Activated T-cell treated with anti-CD3 and anti-CD28 coated beads for 4 hours (primary cell): ENCODE measurements around the gene AGAP1.

Experiments used
- DNase-seq: peaks from one replicate; pipeline ENCODE4 v3.0.0-alpha.2; 2020

Gene AGAP1

GRCh38 chr2:235670974-235671787 is 177.3 kb downstream of the AGAP1 start:
- no peak for DNase-seq

- DNase-seq, result no peak
These were observed 178.9 kb downstream of the AGAP1 start for GRCh38 chr2:235672720-235673119.

- no peak for DNase-seq
These were observed 180.3 kb downstream of the AGAP1 start for GRCh38 chr2:235674146-235674545.

- DNase-seq, result no peak
These were observed 181.0 kb downstream of the AGAP1 start for GRCh38 chr2:235674812-235675211.

DNA sequence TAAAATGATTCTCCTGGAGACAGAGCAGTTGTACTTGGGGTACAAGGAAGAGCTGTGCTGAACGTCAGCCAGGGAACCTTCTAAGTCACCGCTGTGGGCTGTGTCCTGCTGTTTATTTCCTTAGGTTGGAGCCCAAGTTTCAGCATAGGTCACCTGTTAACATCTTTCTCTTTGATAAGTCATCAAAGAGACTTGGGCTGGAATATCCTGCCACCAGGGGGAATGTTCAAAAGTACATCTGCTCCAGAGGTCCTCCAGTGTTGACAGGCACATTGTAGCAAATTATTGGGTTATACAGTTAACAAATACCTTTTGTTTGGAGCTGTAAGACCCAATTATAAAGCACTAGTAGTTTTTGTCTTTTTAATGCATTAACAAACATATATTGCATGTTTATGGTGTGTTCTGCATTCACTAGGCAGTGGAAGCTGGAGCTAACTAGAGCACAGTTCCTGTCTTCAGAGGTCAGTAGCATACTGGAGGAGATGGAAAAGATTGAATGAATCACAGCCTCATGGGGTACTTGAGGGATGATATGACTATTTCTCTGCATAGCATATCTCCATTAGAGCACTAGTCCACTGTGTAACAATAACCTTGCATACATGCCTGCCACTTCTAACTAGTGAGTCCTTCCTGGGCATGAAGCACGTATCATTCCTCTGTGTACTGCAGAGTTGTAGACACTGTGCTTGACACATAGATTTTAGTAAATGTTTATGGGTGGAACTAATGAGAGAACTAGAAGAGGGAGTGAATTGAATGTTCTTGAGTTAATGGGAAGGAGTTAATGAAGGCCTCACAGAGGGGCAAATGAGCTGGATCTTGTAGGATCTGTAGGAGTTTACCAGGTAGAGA is 182.1 kb downstream of the AGAP1 start:
- DNase-seq, result no peak

GRCh38 chr2:235676536-235676799 is 182.6 kb downstream of the AGAP1 start:
- DNase-seq, result no peak

DNA sequence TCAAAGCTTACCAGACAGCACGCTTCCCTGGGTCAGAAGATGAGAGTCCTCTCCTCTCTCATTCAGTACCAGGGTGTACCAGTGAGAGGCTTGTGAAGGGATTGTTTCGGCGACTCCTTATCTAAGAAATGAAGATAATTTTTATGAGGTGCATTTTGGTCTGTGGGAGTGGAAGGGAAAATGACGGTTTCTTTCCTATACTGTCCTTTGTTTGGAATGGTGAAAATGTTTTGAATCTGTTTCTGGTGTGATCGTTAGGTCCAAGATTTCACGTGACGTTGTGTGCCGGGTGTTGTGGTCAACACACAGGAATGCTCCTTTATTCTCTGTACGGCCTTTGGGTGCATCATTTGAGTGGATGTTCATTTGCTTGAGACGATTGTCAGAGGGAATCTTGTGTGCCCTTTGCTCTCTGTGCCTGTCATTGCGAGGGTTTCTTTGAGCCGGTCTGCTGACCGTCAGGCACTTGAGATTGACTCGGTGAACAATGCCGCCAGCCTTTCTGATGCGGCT is 183.5 kb downstream of the AGAP1 start:
- no peak for DNase-seq

GRCh38 chr2:235677937-235678336 is 184.1 kb downstream of the AGAP1 start:
- no peak for DNase-seq

DNA sequence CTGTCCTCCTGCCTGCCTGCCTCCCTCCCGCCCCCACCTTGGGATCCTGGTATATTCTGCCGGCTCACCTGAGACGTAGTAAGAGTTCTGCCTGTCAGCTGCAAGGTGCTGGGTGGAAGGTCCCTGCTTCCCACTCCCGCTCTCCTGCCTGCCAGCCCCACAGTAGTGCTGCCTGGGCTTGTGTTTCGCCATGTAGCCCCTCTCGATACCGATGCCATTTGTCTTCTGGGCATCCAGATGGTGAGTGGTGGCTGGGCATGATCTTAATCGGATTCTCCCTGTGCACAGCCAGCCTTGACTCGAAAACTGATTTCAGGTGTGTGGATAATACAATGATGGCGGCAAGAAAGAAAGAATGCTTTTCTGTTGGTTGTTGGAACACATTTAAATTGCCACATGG is 184.9 kb downstream of the AGAP1 start:
- no peak for DNase-seq

GRCh38 chr2:235679471-235679870 is 185.6 kb downstream of the AGAP1 start:
- no peak for DNase-seq

- DNase-seq, result no peak
These were observed 191.3 kb downstream of the AGAP1 start for GRCh38 chr2:235685024-235685721.

DNA sequence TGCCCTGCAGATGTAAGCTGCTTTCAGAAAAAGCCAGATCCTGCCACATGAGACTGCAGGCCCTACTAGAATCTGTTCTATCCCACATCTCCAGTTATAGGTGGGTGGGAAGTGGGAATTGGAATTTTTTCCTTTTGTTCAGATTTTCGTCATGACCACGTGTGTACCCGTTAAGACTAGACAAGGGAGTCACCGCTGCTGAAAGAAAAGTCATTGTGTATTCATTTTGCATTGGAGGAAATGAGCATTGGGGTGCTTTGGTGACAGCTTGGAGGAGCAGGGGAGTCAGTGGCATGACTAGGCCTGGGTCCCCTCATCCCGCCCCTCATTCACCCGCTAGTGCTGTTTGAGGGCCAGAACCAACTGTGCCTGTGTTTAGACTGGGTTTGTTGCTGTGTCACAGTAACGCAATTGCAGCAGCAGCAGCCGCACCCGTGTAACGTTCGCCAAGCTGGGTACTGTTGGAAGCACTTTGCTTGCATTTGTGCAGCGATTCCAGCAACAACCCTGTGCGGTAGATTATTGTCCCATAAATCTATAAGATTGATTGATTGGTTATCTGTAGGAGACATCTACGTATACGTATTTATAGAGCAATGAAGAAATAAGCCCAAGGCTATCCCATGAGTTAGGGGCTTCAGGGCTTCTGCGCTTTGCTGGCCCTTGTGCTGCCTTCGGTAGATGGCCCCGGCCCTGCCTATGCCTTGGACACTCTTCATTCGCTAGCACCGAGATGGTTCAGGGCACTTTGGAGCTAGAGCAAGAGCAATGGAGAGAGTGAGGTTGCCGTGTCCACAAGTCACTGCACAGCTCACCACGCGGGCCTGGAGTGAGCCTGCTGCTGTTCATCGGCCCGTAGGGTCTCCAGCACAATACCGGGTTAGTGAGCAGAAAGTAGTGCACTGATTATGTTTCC is 194.9 kb downstream of the AGAP1 start:
- DNase-seq, result no peak

DNA sequence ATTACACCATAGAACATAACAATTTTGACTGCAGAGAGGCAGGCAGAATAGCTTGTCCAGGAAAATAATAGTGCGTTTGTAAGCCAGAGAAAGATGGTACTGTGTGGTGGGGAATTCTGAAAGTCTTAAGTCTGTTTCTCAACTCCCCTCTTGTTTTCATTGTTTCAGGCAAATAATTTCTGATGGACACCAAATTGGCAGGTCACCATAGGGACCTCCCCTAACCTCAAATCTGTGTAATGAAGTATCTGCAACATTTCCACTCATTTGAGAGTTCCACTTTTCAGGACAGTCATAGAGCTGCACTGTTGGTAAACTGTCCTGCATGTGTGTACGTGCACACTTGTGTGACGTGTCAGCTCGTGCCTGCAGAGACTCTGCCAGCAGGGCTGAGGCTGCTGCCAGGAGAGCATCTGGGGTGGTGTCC is 195.6 kb downstream of the AGAP1 start:
- no peak for DNase-seq

DNA sequence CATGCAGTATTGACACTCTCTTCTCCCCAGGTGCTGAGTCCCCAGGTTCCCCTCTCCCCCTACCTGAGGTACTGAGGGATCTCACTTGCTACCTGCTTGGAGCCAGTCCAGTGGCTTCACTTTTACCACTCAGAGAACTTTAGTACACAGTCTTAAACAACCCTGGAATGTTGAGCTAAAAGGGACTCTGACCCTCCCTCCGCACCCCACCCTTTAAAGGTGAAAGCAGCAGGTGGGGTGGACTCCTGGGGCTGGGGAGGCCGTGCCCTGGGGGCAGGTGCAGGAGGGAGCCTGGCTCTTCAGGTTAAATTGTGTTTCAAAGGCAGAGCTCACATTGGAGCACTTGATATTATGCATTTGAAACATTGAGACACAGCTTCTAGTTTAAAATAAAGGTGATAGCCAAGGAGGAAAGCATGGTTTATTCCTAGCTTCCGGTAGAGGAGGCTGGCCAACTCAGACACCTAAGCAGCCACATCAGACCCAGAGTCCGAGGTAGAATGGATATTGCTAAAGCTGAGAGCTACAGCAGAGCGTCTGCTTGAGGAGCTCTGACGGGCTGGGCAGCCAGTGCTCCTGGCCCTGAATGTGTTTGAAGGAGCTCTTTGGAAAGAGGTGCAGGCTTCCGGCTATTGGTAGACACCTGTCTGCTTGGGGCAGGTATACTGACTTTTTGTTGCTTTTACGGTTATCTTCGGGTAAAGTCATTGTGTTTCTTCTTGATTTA is 196.4 kb downstream of the AGAP1 start:
- no peak for DNase-seq

GRCh38 chr2:235690809-235691450 is 197.1 kb downstream of the AGAP1 start:
- DNase-seq, result no peak

DNA sequence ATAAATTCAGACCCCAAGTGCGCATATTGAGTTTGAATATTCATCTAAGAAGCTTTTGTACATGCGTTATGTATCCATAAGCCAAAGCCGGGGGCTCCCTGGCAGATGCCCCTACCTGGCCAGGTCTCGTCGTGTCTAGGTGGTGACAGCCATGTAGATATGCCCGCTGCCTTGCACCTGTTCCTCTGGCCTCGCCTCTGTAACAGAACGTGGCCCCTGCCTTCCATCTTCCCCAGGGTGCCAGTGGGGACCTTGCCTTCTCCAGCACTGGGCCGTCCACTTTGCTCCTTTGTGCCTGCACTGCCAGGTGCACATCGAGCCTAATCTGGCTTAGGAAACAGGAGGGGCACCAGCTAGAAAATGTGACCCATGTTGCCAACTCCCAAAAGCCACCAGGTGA is 198.2 kb downstream of the AGAP1 start:
- DNase-seq, result no peak

- DNase-seq, result no peak
These were observed 198.9 kb downstream of the AGAP1 start for GRCh38 chr2:235692671-235693171.

DNA sequence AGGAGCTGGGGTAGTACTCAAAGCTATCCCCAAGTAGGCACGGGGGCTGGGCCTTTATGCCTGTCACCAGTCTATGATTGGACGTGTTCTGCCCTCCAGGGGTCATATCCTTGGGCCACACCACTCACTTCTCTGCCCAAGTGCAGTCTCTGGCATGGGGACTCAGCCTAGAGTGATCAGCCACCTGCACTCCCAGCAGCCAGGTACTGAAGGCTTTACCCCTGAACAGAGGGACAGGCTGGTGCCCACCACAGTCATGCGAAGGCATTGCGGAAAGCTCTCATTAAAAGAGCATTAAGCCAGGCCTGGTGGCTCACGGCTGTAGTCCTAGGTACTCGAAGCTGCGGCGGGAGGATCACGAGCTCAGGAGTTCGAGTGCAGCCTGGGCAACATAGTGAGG is 199.4 kb downstream of the AGAP1 start:
- DNase-seq, result no peak

DNA sequence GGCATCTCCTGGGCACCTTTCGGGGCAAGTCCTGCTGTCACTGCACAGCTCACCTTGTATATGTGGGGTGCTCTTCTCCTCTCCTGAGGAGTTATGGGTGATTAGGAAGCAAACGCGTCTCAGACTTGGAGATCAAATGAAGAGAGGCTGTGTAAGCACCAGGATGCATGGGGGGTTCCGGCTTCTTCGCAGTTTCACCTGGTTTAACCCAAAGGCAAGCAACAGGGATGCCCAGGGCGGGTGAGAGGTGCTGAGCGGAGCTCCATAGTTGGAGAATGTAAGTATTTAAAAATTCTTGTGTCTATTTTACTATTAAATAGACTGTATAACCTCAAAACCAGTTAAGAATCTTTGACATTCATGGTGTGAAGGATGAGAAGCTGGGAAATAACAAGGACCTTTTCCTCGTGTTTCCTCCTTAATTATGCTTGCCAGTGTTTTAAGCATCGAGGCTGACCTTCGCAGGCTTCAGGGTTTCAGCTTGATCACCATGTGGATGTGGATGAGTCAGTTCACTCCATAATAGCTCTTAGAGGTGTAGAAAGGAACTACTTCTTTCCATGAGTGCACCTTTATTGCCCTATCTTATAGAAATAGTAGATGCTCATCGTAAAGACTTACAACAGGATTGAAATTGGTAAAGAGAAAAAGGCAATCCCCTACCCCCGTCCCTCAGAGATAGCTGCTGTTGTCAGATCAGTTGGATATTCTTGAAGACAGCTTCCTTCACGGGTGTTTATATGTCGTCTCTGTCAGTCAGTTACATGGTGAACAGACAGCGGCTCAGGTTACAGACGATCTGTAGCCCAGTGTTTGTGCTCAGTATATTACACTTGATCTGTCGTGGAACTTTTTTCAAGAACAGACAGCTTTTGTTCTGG is 201.1 kb downstream of the AGAP1 start:
- no peak for DNase-seq

- no peak for DNase-seq
These were observed 201.7 kb downstream of the AGAP1 start for GRCh38 chr2:235695602-235695895.
